ES-I3 (cell line): ENCODE data around the gene CHMP2B.

Experiments
- H3K36me3 ChIP-seq: 2 replicates; pipeline ENCODE4 v1.6.1; 2013; ENCODE audit warnings: mild to moderate bottlenecking, low read length, control low read depth, moderate library complexity; ENCODE audit not compliant: insufficient read depth
- H3K4me1 ChIP-seq: 2 replicates; pipeline ENCODE4 v1.6.1; 2013; ENCODE audit warnings: mild to moderate bottlenecking, control low read depth, low read length; ENCODE audit not compliant: insufficient read depth
- H3K9ac ChIP-seq: 2 replicates; pipeline ENCODE4 v1.6.1; 2013; ENCODE audit warnings: low read depth, mild to moderate bottlenecking, low read length, moderate library complexity
- H3K9me3 ChIP-seq: 2 replicates; pipeline ENCODE4 v1.6.1; 2013; ENCODE audit warnings: mild to moderate bottlenecking, low read length, moderate library complexity; ENCODE audit not compliant: control insufficient read depth, insufficient read depth

CHMP2B gene, protein sequence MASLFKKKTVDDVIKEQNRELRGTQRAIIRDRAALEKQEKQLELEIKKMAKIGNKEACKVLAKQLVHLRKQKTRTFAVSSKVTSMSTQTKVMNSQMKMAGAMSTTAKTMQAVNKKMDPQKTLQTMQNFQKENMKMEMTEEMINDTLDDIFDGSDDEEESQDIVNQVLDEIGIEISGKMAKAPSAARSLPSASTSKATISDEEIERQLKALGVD

DNA sequence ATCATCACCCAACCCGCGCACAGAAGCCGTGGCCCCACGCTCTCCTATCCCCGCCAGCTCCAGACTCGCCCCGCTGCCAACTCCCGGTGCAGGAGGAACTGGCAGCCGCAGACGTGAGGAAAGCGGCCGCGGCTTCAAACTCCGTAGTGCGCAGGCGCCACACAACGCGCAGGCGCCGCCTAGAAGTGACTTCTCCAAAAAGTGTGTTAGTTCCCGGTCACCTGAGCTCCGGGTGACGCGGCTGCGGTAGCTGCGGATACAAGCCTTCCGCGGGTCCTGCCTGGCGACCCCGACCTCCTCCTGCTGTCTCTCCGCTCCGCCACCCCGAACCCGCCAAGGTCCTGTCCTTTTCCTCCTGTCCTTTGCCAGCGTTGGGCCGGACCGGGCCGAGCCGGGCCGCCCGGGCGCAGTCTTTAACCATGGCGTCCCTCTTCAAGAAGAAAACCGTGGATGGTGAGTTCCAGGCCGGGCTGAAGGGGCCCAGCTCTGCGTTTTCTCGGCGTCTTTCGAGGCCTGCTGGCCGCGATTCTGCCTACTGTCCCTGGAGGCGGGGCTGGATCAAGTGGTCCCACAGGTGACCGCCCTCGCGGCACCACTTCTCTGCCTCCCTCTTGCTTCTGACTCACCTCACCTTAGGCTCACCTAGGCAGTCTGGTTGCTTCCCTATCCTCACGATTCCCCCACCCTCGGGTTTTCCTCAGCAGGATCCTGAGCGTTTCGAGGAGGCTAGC, at the start of gene CHMP2B:
Gene CHMP2B (plus strand): TSS at position 206 of the 731 bp plus-strand sequence. CDS start 214 bp downstream, at position 420.
- Histone ChIP-seq H3K36me3 (no peaks in the 10 kb centered on the region), H3K9me3 (no peaks in the 10 kb centered on the region), H3K9ac (peak within 1 kb of the TSS; percentile 74), H3K4me1 (peaks cover 3% of the 10 kb centered on the region; the same call in 1 of the 2 replicates)

DNA sequence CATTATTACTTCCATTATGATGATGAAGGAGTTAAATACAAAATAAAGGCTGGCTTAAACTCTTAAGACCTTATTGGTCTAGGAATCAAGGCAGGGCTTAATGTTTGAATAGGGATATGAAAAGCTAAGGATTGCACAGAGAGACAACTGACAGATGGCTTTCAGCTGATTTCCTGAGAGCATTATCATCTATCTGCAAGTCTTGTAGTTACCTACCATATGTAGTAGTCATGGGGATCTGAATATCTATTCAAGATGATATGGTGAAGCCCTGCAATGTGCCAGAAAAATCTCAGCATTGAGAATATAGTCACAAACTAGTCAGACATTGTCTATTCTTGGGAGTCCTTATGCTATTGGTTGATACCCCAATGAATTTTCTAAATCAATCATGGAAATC, 47.5 kb upstream of the CHMP2B start:
- no peaks in the 10 kb centered on the region for H3K4me1 ChIP-seq
- no peaks in the 10 kb centered on the region for H3K36me3 ChIP-seq
- no peaks in the 10 kb centered on the region for H3K9me3 ChIP-seq
- H3K9ac ChIP-seq = no peak overlapping the region

DNA sequence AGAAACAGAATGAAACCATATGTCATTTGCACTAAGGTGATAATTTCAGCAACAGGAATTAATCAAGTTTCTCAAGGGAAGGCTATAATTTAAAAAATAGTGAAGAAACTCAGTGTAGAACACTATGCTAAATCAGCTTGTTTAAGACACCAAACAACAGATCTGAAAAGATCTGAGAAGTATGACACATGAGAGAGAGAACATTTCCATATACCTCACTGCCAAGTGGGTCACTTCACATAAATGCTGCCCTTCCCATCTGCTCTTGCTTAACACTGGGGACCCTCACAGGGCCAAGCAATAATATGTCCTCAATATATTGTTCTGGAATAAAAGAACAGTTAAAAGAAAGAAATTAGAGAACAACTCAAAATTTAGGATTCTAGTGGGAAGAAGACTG, 45.6 kb upstream of the CHMP2B start:
- Histone ChIP-seq H3K9ac (no peak overlapping the region), H3K4me1 (no peaks in the 10 kb centered on the region), H3K9me3 (no peaks in the 10 kb centered on the region), H3K36me3 (no peaks in the 10 kb centered on the region)

DNA sequence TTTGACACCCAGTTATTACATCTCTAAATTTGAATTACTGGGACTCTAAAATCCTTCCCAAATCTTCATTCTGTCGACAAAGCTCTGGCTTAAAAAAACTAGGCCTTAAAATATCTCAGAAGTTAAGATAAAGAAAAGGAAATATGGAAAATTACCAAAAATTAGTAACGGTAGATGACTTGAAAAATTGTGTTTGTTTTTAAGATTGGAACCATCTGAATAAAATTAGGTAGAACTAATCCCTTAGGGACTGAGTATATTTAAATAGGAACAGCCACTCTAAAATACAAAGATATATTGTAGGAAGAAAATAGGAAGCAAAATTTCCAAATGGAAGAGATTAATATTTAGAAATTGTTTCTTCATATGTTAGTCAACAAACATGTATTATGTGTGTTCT, 45.1 kb upstream of the CHMP2B start:
- no peaks in the 10 kb centered on the region for H3K36me3 ChIP-seq
- no peak overlapping the region for H3K9ac ChIP-seq

DNA sequence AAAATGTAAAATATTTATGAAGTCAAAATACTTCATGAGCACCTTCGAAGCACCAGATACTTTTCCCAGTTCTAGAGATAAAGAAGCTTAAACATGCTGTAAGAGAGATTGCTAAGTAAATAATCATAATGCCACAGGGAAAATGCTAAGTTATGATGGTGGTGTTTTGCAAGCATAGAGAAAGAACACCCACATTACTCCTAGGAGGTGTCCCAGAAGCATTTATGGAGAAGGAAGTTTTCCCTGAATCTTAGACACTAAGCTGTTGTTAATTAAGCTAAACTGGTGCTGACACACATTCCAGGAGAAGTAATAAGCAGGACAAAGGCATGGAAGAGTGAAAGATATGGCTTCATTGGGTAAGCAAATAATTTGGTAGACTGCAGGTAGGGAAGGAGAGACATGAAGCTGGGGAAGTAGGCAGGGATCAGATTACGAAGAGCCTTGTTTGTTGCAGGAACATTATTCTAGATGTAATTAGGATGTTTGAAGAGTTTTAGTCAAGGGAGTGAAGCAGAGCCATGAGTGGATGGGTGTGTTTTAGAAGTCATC, 40.4 kb upstream of the CHMP2B start:
- Histone ChIP-seq H3K36me3 (no peaks in the 10 kb centered on the region), H3K9me3 (no peaks in the 10 kb centered on the region), H3K4me1 (no peaks in the 10 kb centered on the region), H3K9ac (no peak overlapping the region)

More for the DNA sequence above, 45.1 kb upstream of the CHMP2B start:
- no peaks in the 10 kb centered on the region for H3K9me3 ChIP-seq
- H3K4me1 ChIP-seq = no peaks in the 10 kb centered on the region

DNA sequence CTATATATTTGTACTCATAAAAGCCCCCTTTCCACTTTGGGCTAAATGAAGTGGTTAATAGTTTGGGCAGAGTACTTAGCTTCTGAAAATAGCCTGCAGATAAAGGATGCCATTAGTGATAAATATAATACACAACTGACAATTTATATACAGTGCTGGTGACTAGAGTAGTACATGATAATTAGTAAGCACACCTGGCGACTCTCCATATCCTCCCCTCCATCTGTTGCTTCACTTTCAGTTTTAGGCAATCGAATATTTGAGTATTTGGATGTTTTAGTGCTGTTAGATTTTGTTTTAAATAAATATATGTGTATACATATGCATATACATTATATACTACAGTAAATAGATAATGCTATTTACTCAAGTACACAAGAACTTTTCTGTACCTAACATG, 35.9 kb upstream of the CHMP2B start:
- no peak overlapping the region for H3K9ac ChIP-seq
- H3K4me1 ChIP-seq = no peaks in the 10 kb centered on the region
- H3K9me3 ChIP-seq = peaks cover 7% of the 10 kb centered on the region
- H3K36me3 ChIP-seq = no peaks in the 10 kb centered on the region; the same call in 1 of the 2 replicates

DNA sequence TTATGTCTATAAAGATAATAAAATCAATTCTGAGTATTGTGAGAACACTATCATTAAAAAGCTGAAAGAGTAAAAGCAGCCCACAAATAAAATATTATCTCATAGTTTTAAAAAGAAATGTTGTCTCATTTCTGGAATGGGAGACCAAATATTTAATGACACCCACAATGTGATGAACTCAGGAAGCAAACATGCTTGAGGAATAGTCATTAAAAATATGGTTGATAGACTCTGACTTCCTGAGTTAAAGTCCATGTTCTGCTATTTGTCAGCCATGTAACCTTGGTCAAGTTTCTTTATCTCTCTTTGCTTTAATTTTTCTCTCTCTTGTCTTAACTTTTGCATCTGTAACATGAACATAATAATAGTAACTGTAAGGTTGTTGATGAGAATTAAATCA, 35.5 kb upstream of the CHMP2B start:
- H3K9ac ChIP-seq = no peak overlapping the region
- no peaks in the 10 kb centered on the region for H3K4me1 ChIP-seq
- no peaks in the 10 kb centered on the region; the same call in 1 of the 2 replicates for H3K36me3 ChIP-seq

DNA sequence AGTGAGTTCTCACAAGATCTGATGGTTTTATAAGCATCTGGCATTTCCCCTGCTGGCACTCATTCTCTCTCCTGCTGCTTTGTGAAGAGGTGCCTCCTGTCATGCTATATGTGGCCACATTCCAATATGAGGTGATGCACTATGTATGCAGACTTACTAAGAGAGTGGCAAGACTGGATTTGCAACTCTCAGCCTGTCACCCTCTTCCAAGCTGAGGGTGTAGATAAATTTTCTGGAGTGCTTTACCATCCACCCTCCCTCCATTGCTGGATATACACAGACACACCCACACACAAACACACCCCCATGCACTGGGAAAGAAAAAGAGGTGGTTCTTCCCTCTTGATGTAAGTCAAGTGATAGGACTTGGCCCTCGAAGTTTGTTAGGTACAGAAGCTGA, 30.2 kb upstream of the CHMP2B start:
- Histone ChIP-seq H3K9ac (no peak overlapping the region), H3K4me1 (no peaks in the 10 kb centered on the region)

More for the DNA sequence above, 35.5 kb upstream of the CHMP2B start:
- H3K9me3 ChIP-seq = peaks cover 10% of the 10 kb centered on the region

DNA sequence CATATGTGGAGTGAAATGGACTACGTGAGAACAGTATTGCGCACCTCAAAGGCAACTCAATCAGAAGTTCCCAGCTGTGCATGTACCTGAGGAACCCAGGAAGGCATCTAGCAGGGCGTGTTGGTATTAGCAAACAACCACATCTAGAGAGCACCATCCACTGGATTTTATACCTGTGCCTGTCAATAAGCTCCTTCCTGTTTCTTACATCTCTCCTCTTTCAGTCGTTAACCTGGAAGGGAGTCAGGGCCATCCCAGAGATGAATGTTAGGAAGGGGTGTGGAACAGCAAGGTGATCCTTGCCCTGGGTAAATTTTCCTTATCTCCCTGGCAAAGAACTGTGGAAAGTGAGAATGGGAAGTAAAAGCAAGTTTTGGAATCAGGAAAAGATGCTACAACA, 29.6 kb upstream of the CHMP2B start:
- Histone ChIP-seq H3K36me3 (no peaks in the 10 kb centered on the region; the same call in 1 of the 2 replicates), H3K9me3 (peaks cover 10% of the 10 kb centered on the region), H3K4me1 (no peaks in the 10 kb centered on the region), H3K9ac (no peak overlapping the region)

More for the DNA sequence above, 30.2 kb upstream of the CHMP2B start:
- peaks cover 10% of the 10 kb centered on the region for H3K9me3 ChIP-seq
- no peaks in the 10 kb centered on the region; the same call in 1 of the 2 replicates for H3K36me3 ChIP-seq

DNA sequence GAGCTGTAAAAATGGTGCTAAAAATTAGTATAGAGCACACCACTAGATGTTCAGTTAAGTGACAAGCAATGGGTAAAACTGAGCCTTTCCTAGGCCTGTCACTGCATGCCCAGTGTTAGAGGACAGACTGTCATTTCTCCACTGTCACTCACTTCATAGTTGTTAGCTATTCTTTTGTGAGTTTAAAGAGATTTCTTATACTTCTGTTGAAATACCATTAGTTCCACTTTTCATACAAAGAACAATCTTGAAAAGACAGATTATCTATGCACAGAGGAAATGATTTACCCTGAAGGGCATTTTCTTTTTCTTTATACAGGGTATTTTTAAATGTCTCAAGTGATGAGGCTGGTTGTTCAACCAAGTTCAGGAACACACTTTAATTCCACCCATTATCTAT, 28.3 kb upstream of the CHMP2B start:
- Histone ChIP-seq H3K9me3 (peaks cover 10% of the 10 kb centered on the region), H3K36me3 (no peaks in the 10 kb centered on the region; the same call in 1 of the 2 replicates), H3K9ac (no peak overlapping the region), H3K4me1 (no peaks in the 10 kb centered on the region)

DNA sequence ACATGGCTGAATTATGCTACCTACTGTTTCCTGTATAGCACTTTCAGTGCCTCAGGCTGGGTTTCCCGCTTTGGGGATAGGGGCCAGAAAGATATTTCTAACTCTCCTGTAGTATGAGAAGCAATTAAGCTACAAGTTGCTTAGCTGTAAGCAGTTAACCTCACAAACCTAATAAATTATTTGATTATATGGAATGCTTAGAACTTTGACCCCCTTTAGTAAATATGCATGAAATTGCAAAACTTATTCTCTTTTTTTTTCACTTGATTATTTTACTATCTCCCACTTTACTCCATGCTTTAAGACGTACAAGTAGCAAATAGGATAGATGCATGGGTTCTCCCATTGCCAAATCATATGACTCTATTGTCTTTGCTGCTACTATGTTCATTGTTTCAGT, 27.5 kb upstream of the CHMP2B start:
- peaks cover 10% of the 10 kb centered on the region for H3K9me3 ChIP-seq
- no peaks in the 10 kb centered on the region for H3K4me1 ChIP-seq
- no peaks in the 10 kb centered on the region; the same call in 1 of the 2 replicates for H3K36me3 ChIP-seq
- H3K9ac ChIP-seq = no peak overlapping the region

DNA sequence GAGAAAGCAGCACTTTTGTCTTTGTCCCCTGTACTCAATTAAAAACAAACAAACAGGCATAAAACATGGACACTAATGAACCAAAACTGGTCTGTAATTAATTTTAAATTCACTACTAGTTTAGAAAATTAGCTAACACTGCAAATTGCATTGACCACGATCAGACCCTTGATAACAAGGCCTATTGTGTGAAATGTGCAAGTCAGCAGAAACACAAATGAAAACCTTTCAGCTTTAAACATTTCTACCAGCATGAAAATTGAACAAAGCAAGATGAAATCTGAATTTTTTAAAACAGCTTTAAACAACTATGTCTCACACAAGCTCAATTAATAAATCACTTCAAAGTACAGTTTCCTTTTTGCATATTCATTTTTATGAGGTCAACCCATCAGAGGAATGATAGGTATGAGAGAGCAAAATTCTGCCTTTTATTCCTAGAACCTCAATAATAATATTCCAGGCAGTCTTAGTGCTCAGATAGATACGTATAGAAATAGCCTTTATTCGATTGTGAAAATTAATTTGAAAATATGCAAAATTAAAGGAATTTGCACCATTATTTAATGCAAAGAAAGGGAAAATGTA, 27.0 kb upstream of the CHMP2B start:
- H3K36me3 ChIP-seq = no peaks in the 10 kb centered on the region; the same call in 1 of the 2 replicates
- peaks cover 10% of the 10 kb centered on the region for H3K9me3 ChIP-seq
- no peaks in the 10 kb centered on the region for H3K4me1 ChIP-seq
- H3K9ac ChIP-seq = no peak overlapping the region

DNA sequence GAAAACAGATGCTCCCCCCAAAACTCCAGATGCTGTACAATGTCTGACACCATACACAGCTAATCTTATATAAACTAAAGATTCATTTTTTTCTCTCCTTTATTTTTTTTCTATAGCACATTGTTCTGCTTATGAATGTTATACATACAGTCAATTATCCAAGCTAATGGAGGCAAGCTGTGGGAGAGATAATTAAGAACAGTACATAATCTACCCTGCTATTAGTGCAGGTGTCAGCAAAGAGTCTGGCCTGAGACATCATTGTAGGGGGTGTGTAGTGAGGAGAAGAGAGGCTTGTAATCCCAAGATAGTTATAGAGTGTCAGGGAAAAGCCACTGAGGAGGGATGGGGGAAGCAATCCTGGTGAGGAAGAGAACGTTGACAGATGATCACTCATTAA, 25.4 kb upstream of the CHMP2B start:
- Histone ChIP-seq H3K4me1 (no peaks in the 10 kb centered on the region), H3K9me3 (no peaks in the 10 kb centered on the region), H3K9ac (no peak overlapping the region), H3K36me3 (no peaks in the 10 kb centered on the region)

DNA sequence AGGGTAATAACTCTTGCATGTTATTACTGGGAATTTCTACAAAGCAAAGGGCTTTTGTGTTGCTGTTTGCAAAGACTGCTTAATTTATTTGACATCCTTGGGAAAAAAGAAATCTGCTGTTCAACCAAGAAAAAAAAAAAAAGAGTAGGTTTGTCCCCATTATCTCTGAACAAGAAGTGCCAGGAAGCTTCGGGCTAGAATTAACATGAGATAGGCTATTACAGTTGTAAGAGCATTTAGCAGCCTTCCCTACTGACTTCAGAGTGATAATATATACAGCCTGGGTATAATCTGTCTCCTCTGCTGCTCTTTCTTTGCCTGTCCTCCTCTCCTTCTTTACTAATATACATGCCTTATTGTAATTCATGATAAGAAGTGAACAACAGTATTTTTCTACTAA, 23.3 kb upstream of the CHMP2B start:
- Histone ChIP-seq H3K36me3 (no peaks in the 10 kb centered on the region), H3K9me3 (no peaks in the 10 kb centered on the region), H3K4me1 (no peaks in the 10 kb centered on the region), H3K9ac (no peak overlapping the region)
